Pulmonary artery endothelial cell (primary cell): ENCODE results near the gene ATP1B1. TPM values are rescaled to one million over a fixed set of nuclear protein-coding genes. Genes with fewer than 3 reads are reported as not detected.

Experiments used
- DNase-seq: peaks from one replicate; pipeline ENCODE4 v3.0.0-alpha.2; 2011; ENCODE audit warnings: low read depth, low spot score
- total RNA-seq: library from RNA; depleted of rRNA; stranded (reverse); fragments of >200 nt; gene quantifications from 2 replicates; pipeline ENCODE4 v1.2.3, GENCODE V29; 2014

The ATP1B1 gene
- total RNA-seq: 31.4 and 40.2 TPM in 2 replicates

GRCh38 chr1:169106095-169106920, at the start of gene ATP1B1:
Gene ATP1B1, plus strand, starts transcription at chr1:169106690. Its CDS starts 140 bp downstream, at chr1:169106830.
- DNase-seq: peak; percentile 50

- no peak for DNase-seq
These were observed 47.1 kb upstream of the ATP1B1 start for GRCh38 chr1:169059421-169059820.

DNA sequence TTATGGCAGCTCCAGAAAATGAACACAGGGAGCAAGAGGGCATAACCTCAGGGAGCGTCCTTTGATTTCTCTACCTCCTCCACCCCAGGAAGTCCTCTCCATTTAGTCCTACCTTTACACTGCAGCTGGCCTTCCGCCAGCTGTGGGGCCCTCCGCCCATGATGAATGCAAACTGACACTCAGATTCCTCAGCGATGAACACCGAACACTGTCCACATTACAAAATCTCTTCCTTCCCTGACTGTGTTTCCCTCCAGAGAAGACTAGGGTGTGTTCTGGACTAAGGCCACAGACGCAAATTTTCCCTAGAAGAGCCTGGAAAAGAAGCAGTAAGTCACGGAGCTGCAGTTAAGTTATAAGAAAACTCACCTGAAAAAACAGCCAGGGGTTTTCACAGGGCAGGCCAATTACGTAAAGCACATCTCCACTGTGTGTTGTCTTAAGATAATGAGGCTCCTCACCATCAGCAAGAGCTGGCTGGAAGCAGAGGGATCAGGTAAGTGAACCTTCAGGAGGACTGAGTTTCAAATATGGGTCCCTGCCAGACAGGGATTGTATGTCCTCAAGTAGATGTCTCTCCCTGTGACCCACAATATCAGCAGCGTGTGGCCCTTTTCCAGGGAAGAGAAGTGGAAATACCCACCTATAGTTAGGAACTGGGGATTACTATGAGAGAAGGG, 46.3 kb upstream of the ATP1B1 start:
- no peak for DNase-seq

DNA sequence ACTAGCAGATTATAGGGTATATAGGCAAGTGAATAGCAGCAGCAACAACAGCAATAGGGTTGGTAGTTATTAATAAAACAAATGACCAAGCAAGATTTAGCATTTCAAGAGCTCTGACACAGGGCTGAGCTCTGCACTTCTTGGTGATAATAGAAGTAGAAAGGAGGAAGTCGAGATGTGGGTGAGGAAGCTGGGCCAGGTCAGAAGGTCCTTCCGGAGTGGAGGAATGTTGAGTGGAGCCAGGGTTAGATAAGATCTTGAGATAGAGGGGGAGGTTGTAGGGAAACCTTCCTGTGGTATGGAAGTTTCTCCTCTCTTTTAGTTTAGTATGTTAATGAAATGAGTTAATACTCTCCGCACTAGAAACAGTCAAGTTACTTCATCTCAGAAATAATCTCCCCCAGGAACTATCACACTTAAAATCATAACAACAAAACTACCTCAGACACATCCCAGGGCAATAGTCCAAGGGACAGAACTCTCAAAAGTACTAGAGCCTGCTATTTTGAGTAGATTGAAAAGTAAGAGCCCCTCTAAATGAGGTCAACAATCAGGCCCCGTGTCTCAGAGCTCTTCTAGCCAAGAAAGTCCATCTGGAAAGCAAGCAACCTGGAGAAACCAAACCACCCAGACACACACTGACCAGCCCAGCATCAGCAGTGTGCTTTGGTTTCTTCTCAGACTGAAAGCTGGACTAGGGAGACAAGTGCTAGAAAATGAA, 45.4 kb upstream of the ATP1B1 start:
- DNase-seq: peak; percentile 1

DNA sequence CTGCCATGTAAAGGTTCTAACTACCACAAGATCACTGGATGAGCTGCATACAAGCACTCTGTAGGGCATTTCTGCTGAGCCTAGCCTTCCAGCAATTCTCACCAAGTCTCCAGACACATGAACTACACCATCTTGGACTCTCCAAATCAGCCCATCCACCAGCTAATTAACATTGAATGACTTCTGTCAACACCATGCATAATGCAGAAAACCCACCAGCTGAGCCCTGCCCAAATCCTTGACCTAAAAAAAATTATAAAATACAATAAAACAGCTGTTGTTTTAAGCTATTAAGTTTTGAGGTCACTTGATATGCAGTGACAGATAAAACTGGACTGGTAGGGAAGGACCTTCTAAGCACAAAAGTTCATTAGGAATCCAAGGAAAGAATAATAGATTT, 44.3 kb upstream of the ATP1B1 start:
- DNase-seq: no peak

DNA sequence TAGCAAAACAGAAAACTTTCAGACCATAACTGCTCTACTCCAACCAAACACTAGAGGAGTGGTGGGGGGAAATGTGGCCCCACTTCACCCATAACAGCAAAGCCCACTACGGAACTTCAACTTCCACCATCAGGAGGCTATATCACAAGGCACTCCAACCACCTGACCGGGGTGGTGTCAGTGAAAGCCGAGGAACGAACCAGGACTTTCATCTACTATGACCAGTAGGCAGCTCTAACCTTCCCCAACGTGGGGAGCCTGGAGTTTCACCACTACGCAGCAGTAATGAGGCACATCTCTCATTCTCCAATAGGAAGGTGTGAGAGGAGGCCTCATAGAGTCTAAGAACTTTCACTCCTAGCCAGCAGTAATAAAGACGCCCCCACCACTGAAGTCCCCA, 42.4 kb upstream of the ATP1B1 start:
- no peak for DNase-seq

DNA sequence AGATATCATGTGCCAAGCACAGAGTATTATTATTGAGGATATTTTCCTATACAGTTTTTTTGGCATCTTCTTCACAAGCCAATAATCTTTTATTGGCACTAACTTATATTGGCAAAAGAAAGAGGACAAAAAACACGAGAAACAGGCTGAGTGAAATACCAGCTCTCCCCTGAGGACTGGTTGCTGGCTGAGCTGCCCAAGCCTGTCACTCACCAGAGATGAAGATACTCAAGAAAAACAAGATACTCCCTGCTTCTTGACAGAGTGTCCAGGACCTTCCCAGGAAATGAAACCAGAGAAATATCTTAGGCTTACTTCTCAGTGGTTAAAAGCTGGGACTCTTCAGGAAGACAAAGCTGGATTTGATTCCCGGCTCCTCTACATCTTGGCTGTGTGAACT, 35.9 kb upstream of the ATP1B1 start:
- no peak for DNase-seq

GRCh38 chr1:169070958-169071357, 35.5 kb upstream of the ATP1B1 start:
- no peak for DNase-seq

DNA sequence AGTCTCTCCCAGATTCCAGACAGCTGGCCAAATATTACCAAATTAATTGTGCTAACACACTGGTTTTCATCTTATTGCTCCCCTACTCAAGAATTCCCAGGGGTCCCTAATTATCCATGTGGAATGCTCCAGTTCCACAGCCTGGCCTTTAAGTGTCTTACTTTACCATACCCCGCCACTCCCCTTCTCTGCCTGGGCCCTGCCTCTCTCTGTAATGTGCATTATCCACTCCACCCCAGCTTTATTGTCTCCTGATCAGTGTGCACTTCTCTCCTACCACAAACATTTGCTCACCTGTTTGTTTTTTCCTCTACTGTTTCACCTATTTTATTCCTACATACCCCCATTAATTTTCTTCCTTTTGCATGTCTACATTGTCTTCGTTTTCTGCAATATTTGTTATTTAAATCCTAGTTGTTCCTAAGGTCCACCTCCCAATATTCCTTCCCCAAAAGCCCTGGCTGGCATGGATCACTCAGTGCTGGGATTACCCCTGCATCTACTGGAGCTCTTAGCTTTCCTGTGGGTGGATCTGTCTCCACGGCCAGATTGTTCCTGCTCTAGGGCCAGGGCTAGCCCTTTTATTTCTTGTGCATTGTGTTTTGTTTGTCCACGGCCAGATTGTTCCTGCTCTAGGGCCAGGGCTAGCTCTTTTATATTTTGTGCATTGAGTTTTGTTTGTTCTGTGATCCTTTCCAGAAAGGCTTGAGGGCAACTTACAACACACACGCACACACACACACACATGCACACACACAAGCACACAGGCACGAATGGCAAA, 33.4 kb upstream of the ATP1B1 start:
- no peak for DNase-seq

GRCh38 chr1:169078163-169078883, 28.2 kb upstream of the ATP1B1 start:
- DNase-seq: no peak

DNA sequence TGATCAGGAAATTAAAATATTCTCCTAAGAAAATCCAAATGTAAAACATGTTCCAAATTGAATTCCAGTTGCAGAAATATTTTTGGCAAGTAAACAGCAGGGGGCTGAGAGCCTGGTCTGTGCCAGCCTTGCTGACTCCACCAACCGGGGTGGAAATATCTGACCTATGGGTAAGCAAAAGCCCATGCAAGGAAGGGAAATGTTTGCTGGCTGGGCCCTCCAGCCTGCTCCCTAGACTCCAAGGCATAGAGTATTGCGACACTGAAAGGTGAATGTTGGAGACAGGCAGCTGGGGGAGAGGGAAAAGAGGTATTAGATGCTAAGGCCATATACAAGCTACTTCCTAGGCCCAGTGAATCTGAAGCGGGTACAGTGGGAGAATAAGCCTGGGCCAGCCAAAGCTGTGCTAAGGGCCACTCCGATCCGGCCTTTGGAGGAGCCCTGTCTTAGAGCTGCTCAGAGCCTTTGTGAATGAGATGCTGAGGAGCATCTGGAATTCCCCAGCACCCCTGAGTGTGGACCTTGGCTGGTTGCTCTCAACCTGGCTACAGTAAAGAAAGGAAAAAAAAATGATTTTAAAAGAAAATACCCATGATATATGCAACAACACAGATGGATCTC, 24.9 kb upstream of the ATP1B1 start:
- DNase-seq: no peak

- no peak for DNase-seq
These were observed 20.6 kb upstream of the ATP1B1 start for GRCh38 chr1:169085911-169086310.

GRCh38 chr1:169086603-169087455, 19.7 kb upstream of the ATP1B1 start:
- no peak for DNase-seq

DNA sequence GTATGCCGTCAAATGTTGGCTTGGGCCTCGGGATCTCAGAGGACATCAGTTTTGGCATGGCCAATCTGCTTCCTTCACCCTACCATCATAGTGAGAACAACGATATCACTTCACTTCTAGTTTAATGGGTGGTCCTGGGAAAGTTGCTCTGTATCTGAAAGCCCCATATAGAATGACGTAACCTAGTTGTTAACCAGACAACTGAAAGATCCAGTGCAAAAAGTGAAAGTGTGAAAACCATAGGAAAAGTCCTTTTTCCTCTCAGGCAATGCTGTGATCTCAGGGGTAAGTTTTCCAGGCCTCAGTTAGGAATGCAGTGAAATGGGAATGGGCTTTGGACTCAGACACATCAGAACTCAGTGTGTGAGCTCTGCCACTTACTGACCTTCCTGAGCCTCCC, 18.6 kb upstream of the ATP1B1 start:
- DNase-seq: no peak

DNA sequence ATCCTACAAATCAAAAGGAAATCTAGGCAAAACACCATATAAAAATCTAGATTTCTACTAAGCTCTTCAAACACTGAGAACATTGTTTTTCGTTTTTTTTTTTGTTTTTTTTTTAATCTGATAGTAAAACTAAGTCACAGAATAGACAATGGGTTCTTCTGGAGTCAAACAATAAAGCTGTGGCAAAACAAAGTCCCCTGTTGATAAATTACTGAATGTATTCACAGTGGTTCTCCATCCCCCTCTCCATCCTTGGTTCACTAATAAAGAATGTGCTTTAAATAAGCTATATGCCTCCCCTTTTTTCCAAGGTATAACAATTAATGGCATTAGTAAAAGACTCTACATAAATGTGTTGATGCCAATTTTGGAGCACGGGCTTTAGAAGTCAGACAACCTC, 16.7 kb upstream of the ATP1B1 start:
- no peak for DNase-seq

GRCh38 chr1:169090308-169090899, 16.1 kb upstream of the ATP1B1 start:
- DNase-seq: no peak

DNA sequence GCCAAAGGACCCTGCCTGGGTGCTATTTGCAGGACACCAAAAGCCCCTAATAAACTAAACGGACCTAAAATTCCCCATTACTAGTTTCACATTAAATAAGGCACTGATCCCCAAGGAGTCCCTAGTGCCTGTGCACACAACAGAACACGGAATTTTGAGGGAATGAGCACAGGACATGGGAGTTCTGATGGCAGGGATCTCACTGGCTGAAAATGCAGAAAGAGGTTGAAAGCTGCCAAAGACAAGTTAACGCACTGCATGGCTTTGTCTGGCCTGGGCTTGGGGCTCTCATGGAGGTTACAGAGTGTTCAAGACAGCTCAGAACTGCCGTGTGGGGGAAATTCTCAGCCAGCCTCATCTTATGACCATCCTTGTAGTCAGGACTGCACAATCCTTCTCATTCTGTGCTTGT, 15.6 kb upstream of the ATP1B1 start:
- DNase-seq: no peak

DNA sequence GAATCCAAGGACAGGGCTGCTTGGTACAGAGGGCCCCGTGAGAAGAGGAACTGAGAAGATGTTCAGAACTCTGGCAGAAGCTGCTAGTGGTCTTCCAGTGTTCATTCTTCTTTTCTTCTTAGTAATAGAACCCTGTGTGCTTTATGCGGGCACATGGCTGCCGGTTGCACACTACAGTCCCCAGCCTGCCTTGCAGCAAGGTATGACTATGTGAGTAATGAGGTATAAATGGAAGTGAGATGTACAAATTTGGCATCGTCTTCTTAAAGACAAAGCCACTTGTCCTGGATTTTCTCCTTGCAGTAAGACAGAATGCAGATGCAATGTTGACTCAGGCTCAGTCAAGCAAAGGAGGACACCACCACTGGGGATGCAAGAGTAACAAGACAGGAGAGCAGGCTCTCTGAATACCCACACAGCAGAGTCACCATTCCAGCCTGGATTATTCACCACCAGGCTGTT, 15.0 kb upstream of the ATP1B1 start:
- DNase-seq: no peak

DNA sequence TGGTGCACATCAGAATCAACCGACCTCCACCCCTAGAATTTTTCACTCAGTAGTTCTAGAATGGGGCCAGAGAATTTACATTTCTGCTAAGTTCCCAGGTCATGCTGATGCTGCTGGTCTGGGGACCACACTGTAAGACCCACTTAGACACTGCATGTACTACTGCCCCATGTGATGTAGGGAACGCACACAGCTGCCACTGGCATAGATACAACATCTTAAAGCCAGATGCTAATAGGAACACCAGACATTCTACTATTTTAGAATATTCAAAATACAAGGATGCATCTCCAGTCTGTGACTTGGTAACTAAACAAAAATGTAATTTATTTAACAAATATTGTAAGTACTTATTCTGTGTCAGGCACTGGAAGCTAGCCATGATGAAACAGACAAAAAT, 14.1 kb upstream of the ATP1B1 start:
- no peak for DNase-seq
